Measurements from ENCODE around the gene KIAA1328. TPM values are rescaled to one million over a fixed set of nuclear protein-coding genes. Genes with fewer than 3 reads are reported as not detected.
A peak's percentile ranks its signal among the peaks of the same experiment; 100 is the strongest.

KIAA1328 gene
- total RNA-seq, 1 donor from 2014 or later, result 9.5 TPM

DNA sequence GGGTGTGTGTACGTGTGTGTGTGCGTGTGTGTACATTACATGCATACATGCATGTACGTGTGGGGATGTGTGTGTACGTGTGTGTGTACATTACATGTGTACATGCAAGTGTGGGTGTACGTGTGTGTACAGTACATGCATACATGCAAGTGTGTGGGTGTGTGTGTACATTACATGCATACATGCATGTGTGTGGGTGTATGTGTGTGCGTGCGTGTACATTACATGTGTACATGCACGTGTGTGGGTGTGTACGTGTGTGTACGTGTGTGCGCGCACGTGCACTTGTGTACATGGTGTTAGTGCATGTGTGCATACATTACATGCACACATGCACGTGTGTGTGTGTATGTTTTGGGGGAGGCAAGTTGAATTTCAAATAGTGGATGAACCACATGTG, 436.0 kb downstream of the KIAA1328 start:
- Mint-ChIP-seq H3K4me1 (ENCODE audit: low read depth, unreplicated experiment) (peaks cover 7% of the 10 kb centered on the region), H3K27ac (ENCODE audit: unreplicated experiment) (no peak overlapping the region), H3K27me3 (ENCODE audit: unreplicated experiment) (peaks cover 18% of the 10 kb centered on the region), H3K36me3 (ENCODE audit: unreplicated experiment) (peaks cover 7% of the 10 kb centered on the region), H3K9me3 (ENCODE audit: unreplicated experiment) (peaks cover 9% of the 10 kb centered on the region), H3K4me3 (ENCODE audit: unreplicated experiment) (no peak overlapping the region)
- TF ChIP-seq, protein P1, sequence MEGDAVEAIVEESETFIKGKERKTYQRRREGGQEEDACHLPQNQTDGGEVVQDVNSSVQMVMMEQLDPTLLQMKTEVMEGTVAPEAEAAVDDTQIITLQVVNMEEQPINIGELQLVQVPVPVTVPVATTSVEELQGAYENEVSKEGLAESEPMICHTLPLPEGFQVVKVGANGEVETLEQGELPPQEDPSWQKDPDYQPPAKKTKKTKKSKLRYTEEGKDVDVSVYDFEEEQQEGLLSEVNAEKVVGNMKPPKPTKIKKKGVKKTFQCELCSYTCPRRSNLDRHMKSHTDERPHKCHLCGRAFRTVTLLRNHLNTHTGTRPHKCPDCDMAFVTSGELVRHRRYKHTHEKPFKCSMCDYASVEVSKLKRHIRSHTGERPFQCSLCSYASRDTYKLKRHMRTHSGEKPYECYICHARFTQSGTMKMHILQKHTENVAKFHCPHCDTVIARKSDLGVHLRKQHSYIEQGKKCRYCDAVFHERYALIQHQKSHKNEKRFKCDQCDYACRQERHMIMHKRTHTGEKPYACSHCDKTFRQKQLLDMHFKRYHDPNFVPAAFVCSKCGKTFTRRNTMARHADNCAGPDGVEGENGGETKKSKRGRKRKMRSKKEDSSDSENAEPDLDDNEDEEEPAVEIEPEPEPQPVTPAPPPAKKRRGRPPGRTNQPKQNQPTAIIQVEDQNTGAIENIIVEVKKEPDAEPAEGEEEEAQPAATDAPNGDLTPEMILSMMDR (IDR thresholded peaks at IDR 0.05; ENCODE audit: partially characterized antibody, unreplicated experiment), result no peak
- no peak for DNase-seq

DNA sequence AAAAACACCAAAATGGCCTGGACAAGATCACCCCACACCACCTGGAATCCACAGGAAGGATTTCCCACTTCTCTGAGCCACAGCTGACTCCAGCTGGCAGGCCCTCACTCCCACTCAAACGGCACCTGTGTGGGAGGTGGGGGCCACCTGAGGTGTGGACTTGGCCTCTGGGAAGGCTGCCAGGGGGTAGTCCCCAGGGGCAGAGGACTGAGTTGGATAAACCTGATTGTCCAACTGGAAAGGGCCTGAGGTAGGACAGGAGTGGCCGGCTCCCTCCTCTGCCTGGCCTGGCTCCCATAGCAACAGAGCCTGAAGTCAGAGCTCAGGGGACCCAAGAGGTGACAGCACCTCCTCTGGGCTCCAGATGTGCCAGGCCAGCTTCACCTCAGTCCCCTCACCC, 436.5 kb downstream of the KIAA1328 start:
- Mint-ChIP-seq H3K4me1 (ENCODE audit: low read depth, unreplicated experiment) (peaks cover 7% of the 10 kb centered on the region), H3K9me3 (ENCODE audit: unreplicated experiment) (peaks cover 7% of the 10 kb centered on the region), H3K36me3 (ENCODE audit: unreplicated experiment) (peaks cover 7% of the 10 kb centered on the region), H3K27ac (ENCODE audit: unreplicated experiment) (no peak overlapping the region), H3K27me3 (ENCODE audit: unreplicated experiment) (peaks cover 18% of the 10 kb centered on the region), H3K4me3 (ENCODE audit: unreplicated experiment) (no peak overlapping the region)
- DNase-seq, result no peak
- TF ChIP-seq, protein P1 (IDR thresholded peaks at IDR 0.05; ENCODE audit: partially characterized antibody, unreplicated experiment), result no peak

GRCh38 chr18:37266290-37266689, 437.4 kb downstream of the KIAA1328 start:
- Mint-ChIP-seq H3K4me3 (ENCODE audit: unreplicated experiment) (no peak overlapping the region), H3K36me3 (ENCODE audit: unreplicated experiment) (peaks cover 7% of the 10 kb centered on the region), H3K27me3 (ENCODE audit: unreplicated experiment) (peaks cover 17% of the 10 kb centered on the region), H3K4me1 (ENCODE audit: low read depth, unreplicated experiment) (peaks cover 7% of the 10 kb centered on the region), H3K9me3 (ENCODE audit: unreplicated experiment) (peaks cover 7% of the 10 kb centered on the region), H3K27ac (ENCODE audit: unreplicated experiment) (no peak overlapping the region)
- TF ChIP-seq, protein P1 (IDR thresholded peaks at IDR 0.05; ENCODE audit: partially characterized antibody, unreplicated experiment), result peak; percentile 56
- peak; percentile 71 for DNase-seq

DNA sequence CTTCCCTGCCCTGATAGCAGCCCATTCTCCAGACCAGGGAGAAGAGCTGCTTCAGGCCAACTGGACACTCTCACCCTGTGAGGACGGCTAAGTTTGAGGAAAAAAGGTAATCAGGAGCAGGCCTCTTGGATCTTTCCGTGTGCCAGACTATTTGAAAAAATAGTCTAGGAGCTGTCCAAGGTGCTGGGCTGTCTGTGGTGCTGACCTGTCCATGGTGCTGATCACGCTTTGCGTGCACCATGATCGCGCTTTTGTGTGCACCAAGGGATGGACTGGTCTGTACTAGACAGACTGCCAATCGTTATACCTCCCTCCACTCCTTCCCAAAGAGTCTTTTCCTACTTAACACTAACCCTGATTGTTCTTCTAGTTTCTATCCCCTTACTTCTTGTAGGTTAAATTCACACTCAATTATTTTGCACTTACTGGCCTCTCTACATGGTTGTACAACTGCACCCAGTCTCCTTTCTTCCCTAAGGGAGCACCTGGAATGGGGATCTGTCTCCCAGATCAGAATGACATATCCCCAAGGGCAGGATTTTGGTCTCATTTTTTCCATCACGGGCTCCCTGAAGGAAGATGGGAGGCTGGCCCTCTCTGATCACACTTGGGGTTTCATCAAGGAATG, 441.2 kb downstream of the KIAA1328 start:
- TF ChIP-seq, protein P1 (IDR thresholded peaks at IDR 0.05; ENCODE audit: partially characterized antibody, unreplicated experiment), result no peak
- Mint-ChIP-seq H3K36me3 (ENCODE audit: unreplicated experiment) (peaks cover 10% of the 10 kb centered on the region), H3K27ac (ENCODE audit: unreplicated experiment) (no peak overlapping the region), H3K4me1 (ENCODE audit: low read depth, unreplicated experiment) (peaks cover under 1% of the 10 kb centered on the region), H3K4me3 (ENCODE audit: unreplicated experiment) (no peak overlapping the region), H3K27me3 (ENCODE audit: unreplicated experiment) (peaks cover 2% of the 10 kb centered on the region), H3K9me3 (ENCODE audit: unreplicated experiment) (peaks cover 4% of the 10 kb centered on the region)
- no peak for DNase-seq

- DNase-seq, result no peak
- Mint-ChIP-seq H3K4me3 (ENCODE audit: unreplicated experiment) (no peak overlapping the region), H3K4me1 (ENCODE audit: low read depth, unreplicated experiment) (no peaks in the 10 kb centered on the region), H3K36me3 (ENCODE audit: unreplicated experiment) (peaks cover 13% of the 10 kb centered on the region), H3K9me3 (ENCODE audit: unreplicated experiment) (peaks cover 6% of the 10 kb centered on the region), H3K27ac (ENCODE audit: unreplicated experiment) (no peak overlapping the region), H3K27me3 (ENCODE audit: unreplicated experiment) (peaks cover 4% of the 10 kb centered on the region)
- TF ChIP-seq, protein P1 (IDR thresholded peaks at IDR 0.05; ENCODE audit: partially characterized antibody, unreplicated experiment), result no peak
Observed at GRCh38 chr18:37270666-37271052, 441.7 kb downstream of the KIAA1328 start.
